SK-N-SH treated with all-trans-retinoic acid at 6 μM for 48 hours (cell line): Measurements from ENCODE around the gene BCL6B.

Source experiments
- ATAC-seq: fragments of 200-7000 bp; cut with Tn5 transposase; 3 replicates; pipeline ENCODE4 v1.9.1; 2020; ENCODE audit warnings: mild to moderate bottlenecking, moderate library complexity
- BACH2 ChIP-seq: fragments of 250-450 bp; sonication (Bioruptor Pico); IDR thresholded peaks from 2 replicates; pipeline ENCODE4 v1.9.0; 2021; ENCODE audit warnings: mild to moderate bottlenecking, borderline replicate concordance
- CREB5 ChIP-seq: fragments of 250-450 bp; sonication (Bioruptor Pico); IDR thresholded peaks from 2 replicates; pipeline ENCODE4 v1.5.1; 2020; ENCODE audit warnings: low read depth, mild to moderate bottlenecking, moderate library complexity
- CSRNP3 ChIP-seq: fragments of 250-450 bp; sonication (Bioruptor Pico); IDR thresholded peaks from 2 replicates; pipeline ENCODE4 v1.5.1; 2021; ENCODE audit warnings: mild to moderate bottlenecking, moderate library complexity
- GLIS3 ChIP-seq: fragments of 250-450 bp; sonication (Bioruptor Pico); IDR thresholded peaks from 2 replicates; pipeline ENCODE4 v1.5.0; 2020; ENCODE audit warnings: mild to moderate bottlenecking, moderate library complexity
- ISL1 ChIP-seq: fragments of 250-450 bp; sonication (Bioruptor Pico); IDR thresholded peaks from 2 replicates; pipeline ENCODE4 v2.1.2; 2022; ENCODE audit warnings: mild to moderate bottlenecking, moderate library complexity
- OSR1 ChIP-seq: fragments of 250-450 bp; sonication (Bioruptor Pico); IDR thresholded peaks from 2 replicates; pipeline ENCODE4 v1.8.0; 2022; ENCODE audit warnings: moderate library complexity, mild to moderate bottlenecking, inconsistent platforms
- PATZ1 ChIP-seq: fragments of 250-450 bp; sonication (Bioruptor Pico); IDR thresholded peaks from 2 replicates; pipeline ENCODE4 v1.8.0; 2020; ENCODE audit warnings: mild to moderate bottlenecking, moderate library complexity, borderline replicate concordance
- PPARA ChIP-seq: fragments of 250-450 bp; sonication (Bioruptor Pico); IDR thresholded peaks from 2 replicates; pipeline ENCODE4 v1.5.0; 2020; ENCODE audit warnings: mild to moderate bottlenecking, borderline replicate concordance
- RARB ChIP-seq: fragments of 250-450 bp; sonication (Bioruptor Pico); IDR thresholded peaks from 2 replicates; pipeline ENCODE4 v1.8.0; 2021; ENCODE audit warnings: mild to moderate bottlenecking, moderate library complexity
- SNAI2 ChIP-seq: fragments of 250-450 bp; sonication (Bioruptor Pico); IDR thresholded peaks from 2 replicates; pipeline ENCODE4 v1.5.0; 2020; ENCODE audit warnings: mild to moderate bottlenecking, moderate library complexity
- TCF4 ChIP-seq: fragments of 250-450 bp; sonication (Bioruptor Pico); IDR thresholded peaks from 2 replicates; pipeline ENCODE4 v1.8.0; 2021; ENCODE audit warnings: mild to moderate bottlenecking, moderate library complexity, borderline replicate concordance
- TOX ChIP-seq: fragments of 250-450 bp; sonication (Bioruptor Pico); IDR thresholded peaks from 2 replicates; pipeline ENCODE4 v1.8.0; 2021; ENCODE audit warnings: mild to moderate bottlenecking, moderate library complexity, borderline replicate concordance
- TSHZ2 ChIP-seq: fragments of 250-450 bp; sonication (Bioruptor Pico); IDR thresholded peaks from 2 replicates; pipeline ENCODE4 v1.5.0; 2020; ENCODE audit warnings: mild to moderate bottlenecking, moderate library complexity
- ZC3H10 ChIP-seq: fragments of 250-450 bp; sonication (Bioruptor Pico); IDR thresholded peaks from 2 replicates; pipeline ENCODE4 v1.5.1; 2021; ENCODE audit warnings: mild to moderate bottlenecking, moderate library complexity
- ZFP3 ChIP-seq: fragments of 250-450 bp; sonication (Bioruptor Pico); IDR thresholded peaks from 2 replicates; pipeline ENCODE4 v1.5.0; 2020; ENCODE audit warnings: mild to moderate bottlenecking, moderate library complexity
- ZNF565 ChIP-seq: fragments of 450-650 bp; formaldehyde crosslinking; conservative IDR thresholded peaks from 2 replicates; pipeline ENCODE4 v1.5.0; 2020; ENCODE audit warnings: low read depth, mild to moderate bottlenecking, moderate library complexity
- ZNF70 ChIP-seq: fragments of 450-650 bp; formaldehyde crosslinking; IDR thresholded peaks from 2 replicates; pipeline ENCODE4 v1.5.0; 2020; ENCODE audit warnings: mild to moderate bottlenecking, moderate library complexity
- ZNF8 ChIP-seq: fragments of 450-650 bp; formaldehyde crosslinking; IDR thresholded peaks from 2 replicates; pipeline ENCODE4 v1.5.0; 2020; ENCODE audit warnings: mild to moderate bottlenecking, moderate library complexity

BCL6B gene

GRCh38 chr17:7004398-7005253 lies 18.2 kb upstream of the BCL6B start:
- peak; percentile 92 for ATAC-seq
- no peak for TF ChIP-seq RARB (CRISPR knock-in tag)
- no peak for TF ChIP-seq TCF4 (CRISPR knock-in tag)
- TF ChIP-seq CREB5 (CRISPR knock-in tag): no peak
- no peak for TF ChIP-seq ZFP3 (CRISPR knock-in tag)

- TF ChIP-seq GLIS3 (CRISPR knock-in tag) (no peak), ISL1 (no peak), CSRNP3 (no peak), RARB (CRISPR knock-in tag) (no peak), ZNF8 (CRISPR knock-in tag) (no peak), TCF4 (CRISPR knock-in tag) (no peak), ZNF70 (CRISPR knock-in tag) (no peak), PATZ1 (CRISPR knock-in tag) (no peak), PPARA (CRISPR knock-in tag) (no peak), ZC3H10 (CRISPR knock-in tag) (no peak), ZFP3 (CRISPR knock-in tag) (no peak), BACH2 (CRISPR knock-in tag) (no peak), OSR1 (CRISPR knock-in tag) (no peak)
- ATAC-seq: no peak
Measured at GRCh38 chr17:7005716-7006115, 17.1 kb upstream of the BCL6B start.

GRCh38 chr17:7007143-7007542 lies 15.7 kb upstream of the BCL6B start:
- ATAC-seq: no peak
- TF ChIP-seq CSRNP3 (no peak), PATZ1 (CRISPR knock-in tag) (no peak), SNAI2 (CRISPR knock-in tag) (no peak), TOX (CRISPR knock-in tag) (no peak), GLIS3 (CRISPR knock-in tag) (no peak), TSHZ2 (CRISPR knock-in tag) (no peak), ZNF565 (CRISPR knock-in tag) (no peak), RARB (CRISPR knock-in tag) (no peak), ISL1 (no peak), BACH2 (CRISPR knock-in tag) (no peak), PPARA (CRISPR knock-in tag) (no peak), CREB5 (CRISPR knock-in tag) (no peak)
